AG08395 (cell line): ENCODE data around the gene TPMT.
"Not testable (repeated sequence)": the region's sequence is repeated elsewhere in the genome, so short reads cannot be mapped to it uniquely, and the experiment has no call there.

ENCODE experiments used
- DNase-seq: peaks from one replicate; pipeline ENCODE4 v3.0.0; 2012; ENCODE audit warnings: mixed read lengths, low spot score

TPMT gene

DNA sequence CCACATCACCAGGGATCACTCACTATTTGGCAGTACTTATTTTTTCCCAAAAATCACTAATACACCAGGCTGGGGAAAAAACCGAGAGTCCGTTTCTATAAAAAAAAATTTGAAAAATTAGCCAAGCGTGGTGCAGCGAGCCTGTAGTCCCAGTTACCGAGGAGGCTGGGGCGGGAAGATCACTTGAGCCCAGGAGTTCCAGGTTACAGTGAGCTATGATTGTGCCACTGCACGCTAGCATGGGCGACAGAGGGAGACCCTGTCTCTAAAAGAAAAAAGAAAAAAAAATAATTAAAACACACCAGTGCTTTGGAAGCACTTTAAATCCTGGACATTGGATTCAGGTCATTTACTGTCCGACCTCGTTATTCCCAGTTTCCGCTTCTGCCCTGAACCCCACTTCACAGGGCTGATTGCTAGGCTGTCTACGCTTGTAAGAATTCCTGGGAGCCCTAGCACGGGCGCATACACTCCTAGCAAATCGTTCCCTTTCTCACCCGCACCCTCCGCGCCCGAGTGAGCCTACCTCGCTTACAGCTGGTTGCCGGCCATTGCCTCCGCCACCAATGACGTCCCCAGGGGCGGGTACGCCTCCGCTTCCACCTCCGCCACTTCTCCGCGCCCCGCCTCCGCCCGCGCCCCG is at the start of gene TPMT:
Gene TPMT (minus strand): TSS at position 571 of the 643 bp plus-strand sequence. CDS start 5,950 bp downstream, outside the sequence.
- no peak for DNase-seq

DNA sequence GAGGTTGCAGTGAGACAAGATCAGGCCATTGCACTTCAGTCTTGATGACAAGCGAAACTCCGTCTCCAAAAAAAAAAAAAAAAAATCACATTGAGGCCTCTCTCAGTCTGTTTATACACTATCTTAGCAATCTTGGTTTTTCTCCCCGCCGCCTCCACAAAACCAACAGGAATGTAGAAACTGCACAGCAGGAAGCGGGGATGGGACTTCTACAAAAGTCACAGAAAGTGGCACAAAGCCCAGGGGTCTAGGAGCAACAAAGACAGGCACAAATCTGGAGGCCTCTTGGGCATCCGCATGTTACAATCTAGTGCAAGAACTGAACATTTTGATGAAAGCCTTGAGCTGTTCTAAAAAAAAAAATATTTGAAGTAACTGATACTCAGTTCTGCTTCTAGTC is 48.9 kb upstream of the TPMT start:
- DNase-seq = no peak

DNA sequence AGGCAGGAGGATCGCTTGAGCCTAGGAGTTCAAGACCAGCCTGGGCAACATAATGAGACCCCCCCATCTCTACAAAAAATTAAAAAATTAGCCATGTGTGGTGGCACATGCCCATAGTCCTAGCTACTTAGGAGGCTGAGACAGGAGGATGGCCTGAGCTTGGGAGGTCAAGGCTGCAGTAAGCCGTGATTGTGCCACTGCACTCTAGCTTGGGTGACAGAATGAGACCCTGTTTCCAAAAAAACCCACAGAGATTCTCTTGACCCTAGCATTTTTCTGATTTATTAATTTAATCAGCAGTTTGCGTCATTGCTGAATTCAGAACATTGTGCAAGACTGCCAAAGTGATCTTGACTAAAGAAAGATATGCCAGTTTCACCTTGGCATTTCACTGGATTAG is 37.1 kb upstream of the TPMT start:
- no peak for DNase-seq

DNA sequence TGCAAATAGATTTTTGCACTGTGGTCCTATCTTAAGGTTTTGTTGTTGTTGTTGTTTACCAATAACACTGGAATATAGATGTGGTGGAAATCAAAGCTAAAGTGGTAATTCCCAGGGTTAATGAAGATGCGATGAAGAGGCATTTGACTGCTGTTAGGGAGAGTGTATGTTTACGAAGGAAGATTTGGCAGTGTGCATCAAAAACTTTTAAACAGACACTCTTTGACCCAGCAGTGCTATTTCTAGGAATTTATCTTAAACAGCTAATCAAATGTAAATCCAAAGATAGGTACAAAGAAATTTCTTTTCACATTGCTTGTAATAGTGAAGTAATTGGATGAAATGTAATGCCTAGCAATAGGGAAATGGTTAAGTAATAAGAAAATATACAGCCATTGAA is 34.3 kb upstream of the TPMT start:
- DNase-seq = no peak

DNA sequence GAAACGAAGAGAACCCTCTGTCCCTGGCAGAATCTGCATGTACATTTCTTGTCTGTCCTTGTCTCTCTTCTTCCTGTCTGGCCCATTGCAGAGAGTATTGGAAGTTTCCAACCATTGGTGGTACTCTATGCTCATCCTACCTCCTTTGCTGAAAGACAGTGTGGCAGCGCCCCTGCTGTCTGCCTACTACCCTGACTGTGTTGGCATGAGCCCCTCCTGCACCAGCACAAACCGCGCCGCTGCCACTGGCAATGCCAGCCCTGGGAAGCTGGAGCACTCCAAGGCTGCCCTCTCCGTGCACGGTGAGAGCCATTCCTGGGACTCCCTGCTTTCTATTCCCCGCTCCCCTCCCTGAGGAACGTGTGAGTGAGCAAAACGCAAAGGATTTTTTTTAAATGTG is 32.8 kb upstream of the TPMT start:
- no peak for DNase-seq

DNA sequence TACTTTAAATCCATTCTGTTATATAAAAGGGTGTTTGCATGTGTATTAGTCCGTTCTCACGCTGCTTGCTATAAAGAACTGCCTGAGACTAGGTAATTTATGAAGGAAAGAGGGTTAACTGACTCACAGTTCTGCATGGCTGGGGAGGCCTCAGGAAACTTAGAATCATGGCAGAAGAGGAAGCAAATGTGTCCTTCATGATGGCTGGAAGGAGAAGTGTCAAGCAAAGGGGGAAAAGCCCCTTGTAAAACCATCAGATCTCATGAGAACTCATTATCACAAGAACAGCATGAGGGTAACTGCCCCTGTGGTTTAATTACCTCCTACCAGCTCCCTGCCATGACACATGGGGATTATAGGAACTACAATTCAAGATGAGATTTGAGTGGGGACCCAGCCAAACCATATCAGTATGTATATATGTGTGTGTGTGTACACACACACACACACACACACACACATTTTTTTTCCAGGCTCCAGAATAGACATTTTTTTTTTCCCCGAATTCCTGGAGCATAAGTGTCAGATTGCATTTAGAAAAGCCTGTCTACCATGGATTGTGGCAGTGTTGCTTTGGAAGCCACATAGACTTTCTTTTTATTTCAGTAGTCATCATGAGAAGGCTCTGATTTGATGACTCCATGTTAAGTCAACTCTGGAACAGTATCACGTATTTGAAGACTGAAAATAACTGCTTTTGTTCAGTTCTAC is 31.8 kb upstream of the TPMT start:
- DNase-seq = no peak

GRCh38 chr6:18186033-18186432 is 31.2 kb upstream of the TPMT start:
- DNase-seq = no peak

- DNase-seq = no peak
Observed at GRCh38 chr6:18185624-18186023, 30.7 kb upstream of the TPMT start.

DNA sequence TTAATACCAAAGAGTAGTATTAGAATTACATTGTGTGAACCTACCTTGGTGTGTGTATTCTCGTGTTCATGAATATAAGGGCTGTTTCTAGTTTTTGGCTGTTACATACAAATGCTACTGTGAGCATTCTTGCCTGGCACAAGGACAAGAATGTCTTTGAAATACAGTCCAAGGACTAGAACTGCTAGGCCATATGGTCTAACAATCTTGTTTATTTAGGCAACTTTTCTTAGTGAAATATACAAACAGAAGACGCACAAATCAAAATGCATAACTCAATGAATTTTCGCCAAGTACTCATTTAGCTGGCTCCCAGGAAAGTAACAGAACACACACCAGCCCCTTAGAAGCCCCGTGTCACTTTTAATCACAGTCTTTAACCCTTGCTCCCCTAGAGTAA is 28.9 kb upstream of the TPMT start:
- DNase-seq = no peak

- no peak for DNase-seq
Observed at GRCh38 chr6:18182568-18182967, 27.7 kb upstream of the TPMT start.

DNA sequence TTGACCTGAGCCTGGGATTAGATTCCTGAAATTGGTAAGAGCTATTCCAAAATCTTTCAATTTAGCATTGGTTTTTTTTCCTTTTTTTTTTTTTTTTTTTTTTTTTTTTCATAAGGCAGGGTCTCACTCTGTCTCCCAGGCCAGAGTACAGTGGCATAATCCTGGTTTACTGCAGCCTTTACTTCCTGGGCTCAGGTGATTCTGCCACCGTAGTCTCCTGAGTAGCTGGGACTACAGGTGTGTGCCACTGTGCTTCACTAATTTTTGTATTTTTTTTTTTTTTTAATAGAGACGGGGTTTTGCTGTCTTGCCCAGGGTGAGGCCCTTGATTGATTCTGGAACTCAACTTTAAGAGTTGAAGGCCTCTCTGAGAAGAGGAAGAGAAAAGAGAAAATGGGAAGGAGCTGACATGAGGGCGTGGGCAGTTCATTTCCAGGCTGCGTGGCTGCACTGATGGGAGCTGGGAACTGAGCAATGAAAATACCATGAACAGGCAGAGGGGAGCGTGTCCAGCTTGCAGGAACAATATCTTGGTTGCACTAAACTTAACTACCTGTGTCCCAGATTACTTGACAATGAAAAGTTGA is 25.0 kb upstream of the TPMT start:
- no peak for DNase-seq

DNA sequence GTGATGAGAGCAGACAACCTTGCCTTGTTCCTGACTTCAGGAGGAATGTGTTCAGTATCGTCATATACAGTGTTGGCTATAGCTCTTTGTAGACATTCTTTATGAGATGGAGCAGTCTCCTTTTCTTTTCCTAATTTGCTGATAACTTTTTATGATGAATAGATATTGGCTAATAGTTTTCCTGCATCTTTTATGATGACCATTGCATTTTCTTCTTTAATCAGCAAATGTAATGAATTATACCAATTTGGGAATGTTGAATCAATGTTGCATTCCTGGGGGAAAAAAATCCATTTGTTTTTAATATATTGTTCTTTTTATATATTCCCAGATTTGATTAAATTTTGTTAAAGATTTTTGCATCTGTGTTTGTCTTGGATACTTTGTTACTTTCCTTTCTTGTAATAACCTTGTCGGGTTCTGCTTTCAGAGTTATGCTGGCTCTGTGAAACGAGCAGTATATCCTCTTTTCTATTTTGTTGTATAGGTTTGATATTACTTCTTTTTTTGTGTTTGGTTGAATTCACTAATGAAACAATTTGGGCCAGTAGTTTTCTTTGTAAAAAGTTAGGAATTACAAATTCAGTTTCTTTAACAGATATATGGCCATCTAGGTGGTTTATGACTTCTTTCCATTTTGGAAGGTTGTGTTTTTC is 24.2 kb upstream of the TPMT start:
- DNase-seq = no peak

DNA sequence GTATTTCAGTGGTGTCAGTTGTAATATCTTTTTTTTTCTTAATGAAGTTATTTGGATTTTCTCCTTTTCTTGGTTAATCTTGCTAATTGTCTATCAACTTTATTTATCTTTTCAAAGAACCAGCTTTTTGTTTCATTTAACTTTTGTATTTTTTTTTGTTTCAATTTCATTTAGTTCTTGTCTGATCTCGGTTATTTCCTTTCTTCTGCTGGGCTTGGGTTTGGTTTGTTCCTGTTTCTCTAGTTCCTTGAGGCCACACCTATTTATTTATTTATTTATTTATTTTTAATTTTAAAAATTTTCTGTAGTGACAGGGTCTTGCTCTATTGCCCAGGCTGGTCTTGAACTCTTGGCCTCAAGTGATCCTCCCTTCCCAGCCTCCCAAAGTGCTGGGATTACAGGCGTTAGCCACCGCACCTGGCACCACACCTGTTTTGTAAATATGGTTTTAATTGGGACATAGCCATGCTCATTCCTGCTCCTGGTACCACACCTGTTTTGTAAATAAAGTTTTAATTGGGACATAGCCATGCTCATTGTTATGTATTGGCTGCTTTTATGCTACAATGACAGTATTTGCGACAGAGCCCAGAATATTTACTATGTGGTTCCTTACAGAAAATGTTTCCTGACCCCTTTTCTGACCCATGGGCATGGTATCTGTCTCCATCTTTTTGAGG is 22.5 kb upstream of the TPMT start:
- no peak for DNase-seq

GRCh38 chr6:18176198-18176597 is 21.3 kb upstream of the TPMT start:
- not testable (repeated sequence) for DNase-seq

GRCh38 chr6:18171871-18172270 is 17.0 kb upstream of the TPMT start:
- no peak for DNase-seq

DNA sequence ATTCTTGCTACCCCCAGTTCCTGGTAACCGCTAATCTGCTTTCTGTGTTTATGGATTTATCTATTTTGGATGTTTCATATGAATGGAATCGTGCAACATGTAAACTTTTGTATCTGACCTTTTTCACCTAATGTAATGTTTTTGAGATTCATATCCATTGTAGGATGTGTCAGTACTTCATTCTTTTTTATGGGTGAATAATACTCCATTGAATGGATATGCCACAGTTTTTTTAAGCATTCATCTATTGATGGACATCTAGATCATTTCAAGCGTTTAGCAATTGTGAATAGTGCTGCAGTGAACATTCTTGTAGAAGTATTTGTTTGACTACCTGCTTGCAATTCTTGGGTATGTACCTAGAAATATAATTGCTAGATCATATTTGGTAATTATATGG is 13.4 kb upstream of the TPMT start:
- no peak for DNase-seq

GRCh38 chr6:18166312-18167036 is 11.6 kb upstream of the TPMT start:
- DNase-seq = no peak

DNA sequence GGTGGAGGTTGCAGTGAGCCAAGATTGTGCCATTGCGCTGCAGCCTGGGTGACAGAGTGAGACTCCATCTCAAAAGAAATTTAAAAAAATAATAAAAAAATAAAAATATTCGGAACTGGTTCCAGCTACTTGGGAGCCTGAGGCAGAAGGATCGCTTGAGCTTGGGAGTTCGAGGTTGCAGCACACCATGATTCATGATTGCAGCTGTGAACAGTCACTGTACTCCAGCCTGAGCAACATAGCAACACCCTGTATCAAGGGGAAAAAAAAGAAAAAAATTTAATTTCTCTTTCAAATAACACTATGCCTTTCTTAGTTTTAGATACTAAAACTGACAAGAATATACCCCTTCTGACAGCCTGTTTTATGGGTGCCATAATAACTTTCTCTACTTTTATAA is 10.9 kb upstream of the TPMT start:
- no peak for DNase-seq

- DNase-seq = no peak
Observed at GRCh38 chr6:18162401-18162800, 7.5 kb upstream of the TPMT start.

DNA sequence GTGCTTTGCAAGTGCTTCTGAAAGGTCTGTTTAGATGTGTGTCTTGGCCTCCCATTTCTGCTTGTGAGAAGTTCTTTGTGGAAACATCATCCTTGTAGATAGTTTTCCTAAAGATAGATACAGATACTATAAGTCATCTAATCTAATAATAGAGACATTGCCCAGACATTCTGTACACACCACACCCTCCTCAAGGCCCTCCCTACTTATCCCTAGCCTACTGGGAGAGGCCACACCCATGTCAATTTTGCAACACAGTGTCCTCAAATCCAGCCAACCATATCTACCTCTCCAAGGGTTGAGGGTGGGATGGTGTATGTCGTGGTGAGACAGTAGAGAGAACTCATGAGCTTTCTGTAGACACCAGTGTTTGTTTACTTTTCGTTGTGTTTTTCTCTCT is 6.6 kb upstream of the TPMT start:
- no peak for DNase-seq

DNA sequence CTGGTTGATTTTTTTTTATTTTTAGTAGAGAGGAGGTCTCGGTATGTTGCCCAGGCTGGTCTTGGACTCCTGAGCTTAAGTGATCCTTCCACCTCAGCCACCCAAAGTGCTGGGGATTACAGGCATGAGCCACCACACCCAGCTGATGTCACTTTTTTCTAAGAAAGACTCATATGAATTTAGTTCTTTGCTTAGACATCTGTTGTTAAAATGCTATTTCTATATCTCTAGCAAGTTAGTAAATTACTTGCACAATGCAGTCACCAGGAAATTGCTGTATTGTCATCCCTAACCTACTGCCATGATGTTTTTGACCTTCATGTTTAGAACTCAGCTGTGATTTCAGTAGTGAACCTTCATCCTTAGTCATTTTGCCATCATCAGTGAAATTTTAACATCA is 6.0 kb upstream of the TPMT start:
- no peak for DNase-seq
